IMR-90 (cell line): ENCODE measurements around the gene HECW1. TPM values are rescaled to one million over a fixed set of nuclear protein-coding genes. Genes with fewer than 3 reads are reported as not detected.

ENCODE experiments used
- ATAC-seq: fragments of 200-7000 bp; cut with Tn5 transposase; 2 replicates; pipeline ENCODE4 v1.9.1; 2020; ENCODE audit warnings: low read depth, mild to moderate bottlenecking, moderate library complexity
- BruUV-seq: library from RNA; stranded (reverse); fragments of 400-500 nt; replicated peaks from 2 replicates; lab custom pipeline; 2021; lab: Mats Ljungman, UMichigan
- CTCF ChIA-PET: fragments of 300-600 bp; formaldehyde crosslinking; extraction: SDS; loops from one replicate; lab custom pipeline; 2021; ENCODE audit warnings: antibody characterized with exemption; lab: Yijun Ruan, JAX
- POLR2A ChIA-PET: fragments of 300-600 bp; sonication (Branson Sonifier 250); formaldehyde crosslinking; loops from one replicate; lab custom pipeline; 2022; ENCODE audit warnings: antibody characterized with exemption; ENCODE audit not compliant: unreplicated experiment; lab: Charles Lee
- DNase-seq: peaks from one replicate; pipeline ENCODE4 v3.0.0; 2013
- H2AFZ ChIP-seq: replicated peaks from 2 replicates; pipeline ENCODE3; 2013; ENCODE audit warnings: low read length, mild to moderate bottlenecking; ENCODE audit not compliant: poor library complexity
- H2AK5ac ChIP-seq: 2 replicates; pipeline ENCODE4 v1.6.1; 2013; ENCODE audit warnings: low read depth, low read length, inconsistent platforms
- H2AK9ac ChIP-seq: replicated peaks from 2 replicates; pipeline ENCODE3; 2013; ENCODE audit warnings: mild to moderate bottlenecking, low read depth, low read length, moderate library complexity; ENCODE audit not compliant: poor library complexity
- H2BK120ac ChIP-seq: 2 replicates; pipeline ENCODE4 v1.6.1; 2013; ENCODE audit warnings: low read depth, low read length, inconsistent platforms
- H2BK15ac ChIP-seq: 3 replicates; pipeline ENCODE4 v1.6.1; 2013; ENCODE audit warnings: low read depth, low read length, inconsistent platforms
- H2BK20ac ChIP-seq: 2 replicates; pipeline ENCODE4 v1.6.1; 2013; ENCODE audit warnings: low read depth, mild to moderate bottlenecking, inconsistent platforms, low read length, moderate library complexity
- H2BK5ac ChIP-seq: 2 replicates; pipeline ENCODE4 v1.6.1; 2013; ENCODE audit warnings: mild to moderate bottlenecking, low read depth, low read length, inconsistent platforms; ENCODE audit not compliant: poor library complexity, severe bottlenecking
- H3K14ac ChIP-seq: replicated peaks from 2 replicates; pipeline ENCODE4 v1.6.1; 2013; ENCODE audit warnings: low read depth, low read length, inconsistent platforms
- H3K18ac ChIP-seq: 2 replicates; pipeline ENCODE4 v1.6.1; 2013; ENCODE audit warnings: low read depth, low read length, control low read depth
- H3K23ac ChIP-seq: 2 replicates; pipeline ENCODE4 v1.6.1; 2013; ENCODE audit warnings: low read depth, low read length, inconsistent platforms
- H3K27ac ChIP-seq: 2 replicates; pipeline ENCODE4 v1.5.1; 2013; ENCODE audit warnings: mild to moderate bottlenecking, control low read depth, low read length; ENCODE audit not compliant: insufficient read depth
- H3K27me3 ChIP-seq: 2 replicates; pipeline ENCODE4 v1.6.1; 2013; ENCODE audit warnings: low read length; ENCODE audit not compliant: control insufficient read depth, insufficient read depth
- H3K36me3 ChIP-seq: 2 replicates; pipeline ENCODE4 v1.6.1; 2013; ENCODE audit warnings: low read length, mixed read lengths; ENCODE audit not compliant: control insufficient read depth, insufficient read depth
- H3K4ac ChIP-seq: 2 replicates; pipeline ENCODE4 v1.6.1; 2013; ENCODE audit warnings: low read depth, low read length, inconsistent platforms
- H3K4me1 ChIP-seq: 2 replicates; pipeline ENCODE4 v1.6.1; 2013; ENCODE audit warnings: low read length, mixed read lengths; ENCODE audit not compliant: control insufficient read depth, insufficient read depth
- H3K4me2 ChIP-seq: 2 replicates; pipeline ENCODE4 v1.6.1; 2013; ENCODE audit warnings: low read depth, mild to moderate bottlenecking, control low read depth, low read length, moderate library complexity
- H3K4me3 ChIP-seq: 2 replicates; pipeline ENCODE4 v1.5.1; 2013; ENCODE audit warnings: low read depth, mild to moderate bottlenecking, control low read depth, low read length, moderate library complexity; ENCODE audit not compliant: insufficient read depth
- H3K56ac ChIP-seq: 2 replicates; pipeline ENCODE4 v1.6.1; 2013; ENCODE audit warnings: low read length, inconsistent platforms; ENCODE audit not compliant: insufficient read depth; ENCODE audit errors: extremely low read depth
- H3K79me1 ChIP-seq, 2 experiments: 2 replicates each; pipeline ENCODE4 v1.6.1; 2013; ENCODE audit warnings: low read length in 2 of 2, inconsistent platforms in 1 of 2, low read depth in 1 of 2
- H3K9ac ChIP-seq: 2 replicates; pipeline ENCODE4 v1.6.1; 2013; ENCODE audit warnings: low read depth, low read length, control low read depth
- H3K9me1 ChIP-seq: 2 replicates; pipeline ENCODE4 v1.6.1; 2013; ENCODE audit warnings: low read length, inconsistent platforms; ENCODE audit not compliant: insufficient read depth
- H3K9me3 ChIP-seq: 2 replicates; pipeline ENCODE4 v1.6.1; 2013; ENCODE audit warnings: low read length; ENCODE audit not compliant: control insufficient read depth, insufficient read depth
- H4K20me1 ChIP-seq: 2 replicates; pipeline ENCODE4 v1.6.1; 2013; ENCODE audit warnings: low read length, inconsistent platforms; ENCODE audit not compliant: insufficient read depth
- H4K5ac ChIP-seq: 2 replicates; pipeline ENCODE4 v1.6.1; 2013; ENCODE audit warnings: mild to moderate bottlenecking, low read depth, low read length, control low read depth
- H4K8ac ChIP-seq, 2 experiments: 2 replicates each; pipeline ENCODE4 v1.6.1; 2013; ENCODE audit warnings: low read depth in 2 of 2, low read length in 2 of 2, control low read depth in 1 of 2, inconsistent platforms in 1 of 2
- H4K91ac ChIP-seq: 2 replicates; pipeline ENCODE4 v1.6.1; 2013; ENCODE audit warnings: low read depth, low read length, inconsistent platforms; ENCODE audit not compliant: insufficient read depth
- RCOR1 ChIP-seq: IDR thresholded peaks from 2 replicates; pipeline ENCODE4 v1.6.1; 2012; ENCODE audit warnings: mild to moderate bottlenecking, low read length, improper control_type of control experiment; ENCODE audit not compliant: insufficient replicate concordance
- WGBS, 2 experiments: methylation state at CpG; one replicate each; pipeline versions ENCODE4 v1.1.5 to v1.1.7; 2013; ENCODE audit warnings: missing lambda C conversion rate in 2 of 2; ENCODE audit not compliant: insufficient read length in 1 of 2; ENCODE audit errors: extremely low coverage in 2 of 2; 5-methylcytosine and 5-hydroxymethylcytosine counted together
- dilution Hi-C: fragments of 300-500 bp; cut with HindIII; formaldehyde crosslinking; loops from one replicate; pipeline ENCODE4 v1.14.3; 2018; ENCODE audit warnings: low sequenced_read_pairs; ENCODE audit not compliant: unreplicated experiment
- in situ Hi-C: fragments of 300-500 bp; cut with MboI; formaldehyde crosslinking; loops from 3 replicates; pipeline ENCODE4 v1.14.3; 2019; ENCODE audit warnings: low sequenced_read_pairs, inconsistent platforms, mixed read lengths
- intact Hi-C: fragments of 100-400 bp; cut with micrococcal nuclease; formaldehyde crosslinking; loops from 2 replicates; pipeline ENCODE4 v1.10.0; 2022
- polyA plus RNA-seq, 3 experiments: library from polyadenylated mRNA; depleted of rRNA; stranded (reverse); fragments of >200 nt; gene quantifications; 2 replicates each; pipeline ENCODE4 v1.2.3, GENCODE V29; 2012; ENCODE audit warnings: low replicate concordance in 1 of 3
- total RNA-seq: library from RNA; depleted of rRNA; stranded (reverse); fragments of >200 nt; gene quantifications from 2 replicates; pipeline ENCODE4 v1.2.3, GENCODE V29; 2012

The HECW1 gene
- total and polyA plus RNA-seq, 2 of the 4 experiments (the other 2 are of a cell fraction): 0.56 to 1.3 TPM

DNA sequence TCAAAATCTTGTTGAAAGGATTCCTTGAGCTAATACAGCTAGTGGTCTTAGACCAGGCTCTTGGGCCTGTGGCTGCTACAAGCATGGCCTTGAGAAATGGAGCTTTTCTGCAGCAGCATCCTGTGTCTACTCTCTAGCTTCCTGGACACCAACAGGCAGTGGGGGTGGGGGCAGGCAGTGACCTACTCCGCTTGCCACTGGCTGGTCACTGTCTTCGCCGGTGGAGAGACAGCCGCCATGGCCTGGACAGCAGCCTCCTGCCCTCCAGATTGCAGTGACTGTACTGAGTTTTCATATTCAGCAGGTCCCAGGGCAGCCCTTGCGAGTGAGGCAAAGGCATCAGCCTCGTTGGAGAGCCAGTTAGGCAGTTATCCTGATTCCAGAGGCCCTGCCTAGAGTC lies 204.6 kb downstream of the HECW1 start:
- Histone ChIP-seq H3K9me1 (no peaks in the 10 kb centered on the region), H3K4me2 (no peak overlapping the region), H2BK5ac (no peak overlapping the region), H3K9me3 (no peaks in the 10 kb centered on the region), H3K56ac (no peak overlapping the region), H4K20me1 (no peaks in the 10 kb centered on the region), H3K4me1 (no peaks in the 10 kb centered on the region), H2BK120ac (no peak overlapping the region), H4K8ac (no peak overlapping the region), H3K14ac (no peak overlapping the region), H2BK20ac (no peak overlapping the region), H2AK5ac (no peak overlapping the region), H4K91ac (no peak overlapping the region), H3K27ac (no peak overlapping the region), H2AFZ (no peak overlapping the region), H3K36me3 (no peaks in the 10 kb centered on the region), H4K5ac (no peak overlapping the region), H3K18ac (no peak overlapping the region), H3K4ac (no peak overlapping the region), H2AK9ac (no peak overlapping the region), H3K79me1 (no peaks in the 10 kb centered on the region), H3K27me3 (no peaks in the 10 kb centered on the region; the same call in 1 of the 2 replicates), H3K9ac (no peak overlapping the region), H2BK15ac (no peak overlapping the region), H3K23ac (no peak overlapping the region), H3K4me3 (no peak overlapping the region)
- no peak for DNase-seq
- intact Hi-C loops: no loop called here
- POLR2A ChIA-PET: no interaction called here
- ATAC-seq: no peak
- TF ChIP-seq RCOR1: no peak
- CTCF ChIA-PET: interaction anchor here (1.0 kb wide), 1 partner anchor 11 kb away, joined by 3 read pairs; no protein-coding TSS in a partner anchor
- WGBS, 2 experiments: no CpG with 5 or more reads among the region's 6 CpGs
- in situ Hi-C loops: no loop called here
- BruUV-seq: no TSS peak
- dilution Hi-C loops: no loop called here
